HG03378 (cell line): Measurements from ENCODE around the gene ESR1.
A peak's percentile ranks its signal among the peaks of the same experiment; 100 is the strongest.
"Not testable (repeated sequence)": the region's sequence is repeated elsewhere in the genome, so short reads cannot be mapped to it uniquely, and the experiment has no call there.

Experiments used
- ATAC-seq: cut with Tn5 transposase; IDR thresholded peaks from one replicate; pipeline ENCODE4 v1.9.1; 2021; ENCODE audit warnings: mild to moderate bottlenecking, moderate library complexity; ENCODE audit not compliant: unreplicated experiment

The ESR1 gene

DNA sequence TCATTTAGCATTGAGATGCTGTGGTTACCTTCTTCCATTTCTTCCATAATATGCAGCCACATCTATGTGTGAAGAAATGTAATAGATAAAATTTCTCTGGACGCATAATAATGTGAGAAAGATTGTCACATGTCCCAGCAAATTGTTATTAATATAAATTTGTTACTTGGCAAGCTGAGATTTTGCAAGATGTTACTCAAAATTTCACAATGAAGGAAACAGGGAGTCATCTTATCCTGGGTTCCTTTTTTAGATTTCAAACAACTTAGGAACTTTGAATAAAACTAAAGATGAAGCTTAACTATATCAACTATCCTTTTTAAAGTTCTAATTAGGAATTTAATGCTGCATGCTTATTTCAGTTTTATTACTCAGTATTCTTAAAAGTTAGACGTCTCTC lies 3.6 kb downstream of the ESR1 start:
- ATAC-seq = no peak

DNA sequence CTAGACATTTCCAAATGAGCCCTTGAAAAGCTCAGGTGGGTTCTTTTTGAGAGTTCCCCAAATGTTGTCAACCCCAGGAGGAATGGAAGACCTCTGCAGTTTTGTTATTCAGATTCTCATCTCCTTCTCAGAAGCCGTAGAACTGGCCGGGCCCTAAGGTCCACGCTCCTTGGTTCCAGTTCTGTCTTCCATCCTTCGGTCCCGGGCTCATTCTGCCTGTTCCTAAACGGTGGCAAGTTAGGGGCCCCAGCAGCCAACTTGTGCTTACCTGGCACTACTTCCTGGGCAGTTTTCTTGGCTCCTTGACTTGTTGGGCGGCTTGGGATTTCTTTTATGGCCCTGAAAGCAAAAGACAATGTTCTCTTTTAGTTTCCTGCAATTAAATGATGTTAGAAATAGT lies 6.4 kb downstream of the ESR1 start:
- ATAC-seq = no peak

DNA sequence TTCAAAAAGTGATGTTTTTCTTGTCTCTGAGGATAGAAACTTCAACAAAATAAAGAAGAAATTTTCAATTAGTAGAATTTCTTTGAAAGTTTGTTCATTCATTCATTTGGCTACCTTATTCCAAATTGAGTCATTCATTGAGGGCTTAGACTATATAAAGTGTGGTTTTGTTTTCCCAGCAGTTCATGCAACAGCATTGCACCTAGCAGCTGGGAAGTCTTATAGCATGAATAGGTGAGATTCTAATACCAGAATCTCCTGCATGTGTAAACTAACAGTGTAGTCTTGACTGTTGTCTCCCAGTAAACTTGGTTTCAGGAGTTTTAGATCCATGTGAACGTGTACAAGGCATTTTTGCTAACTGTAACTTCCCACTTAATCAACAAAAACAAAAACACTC lies 7.1 kb downstream of the ESR1 start:
- ATAC-seq = no peak

DNA sequence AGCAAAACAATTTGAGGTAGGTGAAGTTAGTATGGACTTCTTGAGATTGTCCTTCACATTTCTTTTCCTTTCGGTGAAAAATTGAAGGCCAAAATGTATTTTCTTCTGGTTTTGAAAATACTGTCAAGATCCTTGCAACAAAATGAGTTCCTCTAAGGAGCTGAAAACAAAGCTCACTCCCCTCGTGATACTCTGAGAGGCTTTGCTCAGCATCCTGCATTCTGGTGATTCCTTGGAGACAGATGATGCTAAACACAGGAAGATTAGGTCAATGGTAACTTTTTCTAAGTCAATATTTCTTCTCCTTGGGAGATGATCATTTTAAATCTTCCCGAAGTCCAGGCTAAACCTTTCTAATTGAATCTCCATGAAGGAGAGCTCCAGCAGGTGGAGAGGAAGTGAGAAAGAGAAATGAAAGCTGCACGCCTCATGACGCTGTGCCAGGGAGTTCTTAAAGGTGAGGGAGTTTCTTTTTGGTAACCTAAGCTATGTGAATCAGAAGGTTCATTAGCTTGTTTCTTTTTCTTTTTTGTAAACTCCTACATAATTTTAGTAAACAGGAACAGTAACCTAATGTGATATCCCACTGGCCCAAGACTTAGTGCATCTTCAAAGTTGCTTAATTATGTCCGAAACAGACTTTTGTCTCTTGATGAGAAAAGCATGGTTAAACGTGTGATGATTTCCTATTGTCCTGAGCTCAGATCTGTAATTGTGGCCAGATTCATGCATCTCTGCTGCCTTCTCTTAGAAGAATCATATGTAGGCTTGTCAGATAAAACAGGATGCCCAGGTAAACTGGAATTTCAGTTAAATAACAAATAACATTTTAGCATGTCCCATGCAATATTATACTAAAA lies 15.0 kb downstream of the ESR1 start:
- ATAC-seq = peak; percentile 97

DNA sequence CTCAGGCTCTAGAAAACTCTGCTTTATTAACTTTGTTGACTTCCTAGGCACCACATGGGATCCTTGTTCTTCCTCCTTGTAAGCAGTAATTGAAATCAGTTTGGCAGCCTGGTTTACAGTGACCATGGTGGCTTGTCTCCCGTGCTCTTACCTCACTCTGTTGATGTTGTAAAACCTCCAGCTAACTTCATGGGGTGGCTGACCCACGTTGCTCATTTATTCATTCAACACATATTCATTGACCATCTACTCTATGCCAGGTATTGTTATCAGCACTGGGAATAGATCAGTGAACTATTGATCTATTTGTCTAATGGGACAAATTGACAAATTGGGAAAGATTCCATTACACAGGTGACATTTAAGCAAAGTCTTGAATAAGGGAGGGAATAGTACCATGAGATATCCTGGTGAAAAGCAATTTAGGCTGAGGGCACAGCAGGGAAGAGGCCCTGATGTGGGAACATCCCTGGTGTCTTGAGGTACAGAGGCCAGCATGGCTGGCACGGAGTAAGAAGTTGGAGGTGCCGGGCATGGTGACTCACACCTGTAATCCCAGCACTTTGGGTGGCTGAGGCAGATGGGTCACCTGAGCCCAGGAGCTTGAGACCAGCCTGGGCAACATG lies 19.1 kb downstream of the ESR1 start:
- ATAC-seq = no peak

DNA sequence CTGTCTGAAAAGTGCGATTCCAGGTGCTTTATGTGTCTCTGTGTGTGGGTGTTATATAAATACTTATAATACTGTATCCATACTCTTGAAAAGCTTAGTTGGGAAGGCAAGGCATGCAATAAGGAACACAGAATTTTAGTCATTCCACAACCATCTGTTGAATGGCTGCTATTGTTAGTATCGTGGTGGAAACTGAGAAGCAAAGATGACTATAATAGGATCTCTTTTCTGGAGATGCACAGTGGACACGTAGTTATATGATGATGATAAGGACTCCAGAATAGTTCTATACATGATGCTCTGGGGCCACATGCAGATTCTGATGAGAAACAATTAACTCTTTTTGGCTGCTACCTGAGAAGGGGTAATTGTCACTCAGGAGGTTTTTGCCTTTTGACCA lies 25.2 kb downstream of the ESR1 start:
- ATAC-seq = no peak

DNA sequence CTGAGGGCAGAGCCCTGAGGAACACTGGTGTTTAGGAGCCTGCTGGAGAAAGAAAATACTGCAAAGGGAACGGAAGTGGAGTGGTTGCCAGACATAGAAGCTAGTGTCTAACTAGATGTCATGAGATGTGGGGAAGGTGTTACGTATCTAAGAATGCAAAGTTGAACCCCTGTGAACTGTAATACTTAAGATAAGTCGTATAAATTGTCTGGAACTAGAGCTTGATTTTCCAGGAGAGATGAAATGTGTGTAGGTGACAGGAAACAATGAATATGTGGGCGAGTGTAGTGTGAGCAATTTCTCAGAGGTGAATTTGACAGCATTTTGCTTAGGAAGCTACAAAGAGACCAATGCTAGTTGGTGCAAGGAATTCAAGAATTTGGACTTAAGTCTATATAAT lies 27.9 kb downstream of the ESR1 start:
- no peak for ATAC-seq

DNA sequence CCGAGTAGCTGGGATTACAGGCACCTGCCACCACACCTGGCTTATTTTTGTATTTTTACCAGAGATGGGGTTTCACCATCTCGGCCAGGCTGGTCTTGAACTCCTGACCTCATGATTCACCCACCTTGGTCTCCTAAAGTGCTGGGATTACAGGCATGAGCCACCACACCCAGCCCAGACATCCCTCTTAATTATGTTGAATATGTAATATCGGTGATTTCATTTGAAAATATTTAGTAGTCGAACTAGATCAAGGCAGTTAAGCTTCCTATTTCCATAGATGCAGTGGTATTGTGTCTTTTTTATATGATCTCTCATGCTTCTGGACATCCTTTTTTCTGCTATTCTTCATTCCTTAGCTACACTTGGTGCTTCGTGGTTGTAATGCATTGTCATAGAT lies 29.7 kb downstream of the ESR1 start:
- no peak for ATAC-seq

DNA sequence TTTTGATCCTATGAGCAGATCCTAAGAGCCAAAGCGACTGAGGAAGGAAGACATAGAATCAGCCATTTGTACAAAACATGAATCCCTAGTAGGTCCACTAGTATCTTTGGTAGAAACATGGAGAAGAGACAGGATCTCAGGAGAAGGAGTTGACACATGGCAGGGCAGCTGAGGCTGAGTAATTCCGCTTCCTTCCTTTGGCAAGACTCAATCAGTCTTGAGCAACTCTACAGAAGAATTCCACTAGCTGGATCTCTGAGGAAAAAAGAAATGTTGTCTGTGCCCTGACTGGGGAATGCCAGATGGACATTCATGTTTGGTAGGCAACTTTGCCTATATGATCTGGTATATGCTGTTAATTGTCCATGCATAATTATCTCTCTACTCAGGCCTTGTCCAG lies 35.3 kb downstream of the ESR1 start:
- no peak for ATAC-seq

DNA sequence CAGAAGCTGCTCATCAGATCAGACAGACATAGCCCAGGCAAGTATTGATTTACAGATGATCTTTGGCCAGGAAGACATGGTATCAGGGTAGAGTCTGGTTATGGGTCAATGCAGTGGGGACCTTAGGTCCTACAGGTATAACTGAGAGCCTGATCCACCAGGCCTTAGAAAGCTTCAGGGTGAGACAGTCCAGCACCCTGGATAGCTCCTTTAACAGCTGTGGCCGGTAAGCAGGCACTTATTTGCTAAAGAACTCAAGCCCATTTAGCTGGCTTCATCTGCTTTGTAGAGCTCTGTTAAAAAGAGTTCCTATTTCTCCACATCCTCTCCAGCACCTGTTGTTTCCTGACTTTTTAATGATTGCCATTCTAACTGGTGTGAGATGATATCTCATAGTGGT lies 39.6 kb downstream of the ESR1 start:
- ATAC-seq = no peak

DNA sequence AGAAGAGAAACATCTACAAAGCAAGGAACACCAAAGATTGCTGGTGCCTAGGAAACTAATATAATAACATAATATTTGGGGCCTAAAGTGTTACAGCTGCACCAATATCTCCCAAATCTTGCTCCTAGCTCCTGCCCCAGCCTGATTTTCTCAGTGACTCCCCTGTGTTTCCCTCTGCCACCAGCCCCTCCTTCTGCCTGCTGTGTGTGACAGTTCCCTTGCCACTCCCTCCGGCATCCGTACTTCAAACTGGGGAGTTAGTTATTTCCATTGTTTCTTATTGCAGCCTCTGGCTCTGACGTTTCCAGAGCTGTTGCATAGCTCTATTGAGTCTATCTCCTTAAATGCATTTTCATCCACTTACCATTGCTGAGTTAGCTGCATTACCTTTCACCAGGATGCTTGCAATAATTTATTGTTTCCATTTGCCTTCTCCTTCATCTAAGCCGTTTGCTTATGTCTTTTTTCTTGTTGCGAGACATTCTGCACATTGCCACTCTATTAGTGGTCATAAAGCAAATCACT lies 43.1 kb downstream of the ESR1 start:
- no peak for ATAC-seq

DNA sequence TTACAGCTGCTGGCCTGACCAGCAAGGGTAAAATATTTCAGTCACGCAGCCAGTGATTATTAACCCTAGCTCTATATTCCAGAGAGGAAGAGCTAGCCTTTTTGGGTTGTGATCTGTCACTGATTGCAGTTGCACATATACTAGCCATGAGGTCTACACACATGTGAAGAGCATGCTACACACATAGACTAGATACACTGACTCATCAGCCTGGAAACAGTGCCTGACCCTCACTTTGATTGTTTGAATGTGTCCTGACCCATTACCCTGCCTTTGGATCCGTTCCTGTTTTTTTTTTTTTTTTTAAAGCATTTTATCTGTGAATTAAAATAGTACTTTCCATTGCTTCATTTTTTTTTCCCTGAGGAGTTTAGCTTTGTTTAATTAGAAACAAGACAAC lies 50.8 kb downstream of the ESR1 start:
- ATAC-seq = no peak

DNA sequence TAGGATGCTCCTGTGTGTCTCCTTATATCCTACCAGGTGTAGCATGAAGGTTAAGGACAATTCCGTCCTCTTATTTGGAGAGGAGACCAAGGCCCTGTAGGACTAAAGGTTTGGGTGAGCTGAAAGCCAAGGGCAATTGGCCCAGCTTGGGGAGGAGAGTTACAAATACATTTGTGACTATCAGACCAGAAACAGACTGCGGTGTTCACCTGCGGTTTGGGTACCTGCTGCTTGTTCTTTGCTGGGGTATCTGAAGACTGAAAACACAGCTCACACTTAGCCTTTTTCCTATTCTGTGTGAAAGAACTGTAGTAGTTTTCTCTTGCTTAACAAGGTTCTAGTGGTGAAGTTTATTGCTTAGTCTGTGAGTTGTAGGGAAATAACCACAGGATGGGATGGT lies 55.0 kb downstream of the ESR1 start:
- ATAC-seq = no peak

DNA sequence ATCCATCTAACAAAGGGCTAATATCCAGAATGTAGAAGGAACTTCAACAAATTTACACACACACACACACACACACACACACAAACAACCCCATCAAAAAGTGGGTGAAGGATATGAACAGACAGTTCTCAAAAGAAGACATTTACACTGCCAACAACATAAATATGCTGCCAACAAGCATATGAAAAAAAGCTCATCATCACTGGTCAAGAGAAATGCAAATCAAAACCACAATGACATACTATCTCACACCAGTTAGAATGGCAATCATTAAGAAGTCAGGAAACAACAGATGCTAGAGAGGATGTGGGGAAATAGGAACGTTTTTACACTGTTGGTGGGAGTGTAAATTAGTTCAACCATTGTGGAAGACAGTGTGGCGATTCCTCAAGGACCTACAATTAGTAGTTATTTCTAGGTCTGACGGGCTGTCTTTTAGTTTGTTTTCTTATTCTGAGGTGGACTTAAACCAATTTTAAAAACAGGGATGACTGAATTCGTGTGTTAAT lies 59.9 kb downstream of the ESR1 start:
- ATAC-seq = not testable (repeated sequence)

DNA sequence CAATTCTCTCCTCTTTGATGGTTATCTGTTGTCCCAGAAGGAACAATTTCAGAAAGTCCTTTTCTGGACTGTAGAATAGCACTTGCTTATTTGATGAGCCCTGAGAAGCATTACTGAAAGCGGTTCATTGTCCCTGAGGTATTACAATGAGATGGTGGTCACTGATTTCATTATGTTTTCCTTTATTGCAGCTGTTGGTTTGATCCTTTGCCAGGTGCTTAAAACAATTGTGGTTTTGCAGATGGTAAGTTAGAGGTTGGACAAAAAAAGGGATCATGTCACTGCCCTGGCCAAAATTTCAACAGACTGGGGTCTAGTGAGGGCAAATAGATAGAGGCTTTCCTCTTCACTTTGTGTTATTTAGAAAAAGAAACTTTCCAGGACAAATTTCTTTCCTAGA lies 61.9 kb downstream of the ESR1 start:
- no peak for ATAC-seq

DNA sequence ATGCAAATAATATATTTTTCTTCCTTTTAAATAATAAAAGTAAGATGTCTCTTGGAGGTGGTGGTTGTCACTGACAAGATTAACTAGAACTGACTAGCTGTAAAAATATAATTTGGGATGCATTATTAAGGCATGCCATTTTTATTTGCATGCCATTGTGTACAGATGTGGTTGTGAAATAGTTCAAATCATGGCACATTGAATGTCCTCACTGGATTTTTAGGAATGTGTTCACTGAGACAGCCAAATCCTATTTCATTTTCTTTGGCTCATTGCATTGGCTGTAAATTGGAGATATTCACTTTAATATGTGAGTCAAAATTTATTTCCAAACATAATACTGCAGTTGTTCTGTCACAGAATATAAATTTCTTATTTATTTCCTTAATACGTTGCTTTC lies 62.3 kb downstream of the ESR1 start:
- no peak for ATAC-seq

DNA sequence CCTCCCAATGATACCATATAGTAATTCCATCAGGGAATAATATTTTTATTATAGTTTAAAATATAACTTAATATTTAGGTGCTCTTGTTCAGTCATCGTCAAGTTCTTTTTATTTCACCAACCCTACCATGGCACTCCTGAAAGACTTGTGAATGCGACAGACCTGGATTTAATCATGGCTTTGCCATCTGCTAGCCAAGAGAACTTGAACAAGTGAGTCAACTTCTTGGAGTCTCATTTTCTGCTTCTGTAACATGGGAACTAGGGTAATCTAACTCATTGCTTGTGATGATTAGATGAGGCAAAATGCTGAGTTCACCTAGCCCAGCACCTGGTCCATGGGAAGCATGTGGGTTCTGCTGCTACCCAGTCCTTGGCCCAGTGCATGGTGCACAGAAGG lies 62.9 kb downstream of the ESR1 start:
- no peak for ATAC-seq

DNA sequence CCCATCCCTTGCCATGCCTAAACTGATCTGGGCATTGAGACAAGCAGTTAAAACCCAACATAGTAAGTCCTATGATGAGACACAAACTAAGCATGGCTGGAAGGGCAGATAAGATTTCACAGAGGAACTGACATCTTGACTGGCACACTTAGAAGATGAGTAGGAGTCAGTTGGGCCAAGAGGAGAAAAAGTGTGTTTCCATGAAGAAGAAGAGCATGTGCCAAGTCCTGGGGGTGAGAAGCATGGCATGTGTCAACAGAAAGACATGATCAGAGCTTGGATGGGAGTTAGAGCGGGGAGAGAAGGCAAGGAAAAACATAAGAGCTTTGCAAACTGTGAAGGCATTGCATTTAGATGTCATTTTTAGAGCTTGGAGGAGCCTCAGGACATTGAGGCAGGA lies 68.0 kb downstream of the ESR1 start:
- ATAC-seq = no peak

DNA sequence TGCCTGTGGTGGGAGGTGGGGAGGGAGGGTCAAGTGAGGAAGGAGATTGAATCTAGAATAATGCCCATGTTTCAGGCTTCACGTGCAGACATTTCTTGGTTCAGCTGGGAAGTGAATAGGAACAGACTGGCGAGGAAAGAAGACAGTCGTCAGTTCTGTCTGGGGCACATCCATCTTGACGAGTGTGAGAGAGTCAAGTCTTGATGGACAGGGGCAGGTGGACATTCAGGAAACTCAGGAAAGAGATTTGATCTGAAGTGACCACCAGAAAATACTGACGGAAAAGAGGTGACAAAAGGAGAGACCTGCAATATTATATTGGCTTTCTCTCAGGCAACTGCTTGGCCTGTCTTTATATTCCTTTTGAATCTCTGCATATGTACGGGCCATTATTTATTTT lies 68.6 kb downstream of the ESR1 start:
- no peak for ATAC-seq

DNA sequence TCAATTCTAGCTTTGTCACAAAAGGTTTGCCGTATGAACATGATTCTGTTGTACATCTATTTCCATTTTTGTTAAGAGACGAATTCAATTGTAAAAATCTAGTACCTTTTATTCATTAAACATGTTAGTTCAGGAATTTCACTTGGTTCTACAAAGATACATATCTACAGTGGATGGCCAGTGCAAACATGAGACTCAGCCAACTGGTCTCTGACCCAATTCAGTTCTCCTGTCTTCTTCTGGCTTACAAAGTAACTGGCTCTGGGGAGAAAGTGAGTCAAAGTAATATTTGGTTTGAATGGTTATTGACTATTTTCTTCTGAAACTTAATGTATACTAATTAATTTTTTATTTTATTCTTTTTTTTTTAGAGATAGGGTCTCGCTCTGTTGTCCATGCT lies 70.0 kb downstream of the ESR1 start:
- ATAC-seq = no peak

DNA sequence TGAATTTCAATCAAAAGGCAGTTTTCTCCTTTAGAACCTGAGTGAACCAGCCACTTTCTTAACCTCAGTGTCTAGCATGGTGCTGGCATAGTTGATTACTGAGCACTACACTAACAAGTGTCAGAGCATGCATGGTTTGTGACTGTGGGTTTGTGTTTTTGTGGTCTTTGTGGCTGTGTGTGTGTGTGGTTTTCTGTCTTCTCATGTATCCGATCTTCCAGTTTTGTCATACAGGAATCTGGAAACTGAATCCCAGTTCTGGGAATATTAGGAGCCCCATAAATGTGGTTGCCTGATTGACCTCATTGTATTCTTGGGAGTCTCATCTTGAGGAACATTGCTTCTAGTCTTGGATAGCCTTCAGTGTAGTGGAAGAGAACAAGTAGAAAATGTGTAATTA lies 73.7 kb downstream of the ESR1 start:
- ATAC-seq = no peak

DNA sequence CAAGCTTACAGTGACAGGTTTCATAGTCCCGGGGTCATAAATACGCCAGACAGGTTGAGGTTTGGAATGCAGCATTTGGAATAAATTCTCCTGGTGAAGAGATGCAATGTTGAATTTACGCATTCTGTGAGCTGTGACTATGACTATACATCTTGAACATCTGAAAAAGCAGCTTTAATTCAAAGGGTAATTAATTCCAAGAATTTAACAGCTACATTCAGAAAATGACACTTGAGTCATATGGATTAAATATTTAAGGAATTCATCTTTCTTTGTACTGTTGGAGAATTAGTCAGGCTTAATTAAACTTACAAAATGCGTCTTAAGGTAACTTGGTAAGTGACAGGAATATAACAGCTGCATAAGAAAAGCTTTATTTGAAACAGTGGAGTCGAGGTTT lies 74.7 kb downstream of the ESR1 start:
- ATAC-seq = no peak
